Esophagus squamous epithelium (tissue), 4 donors: ENCODE results near the gene M6PR.

Experiments used
- POLR2A ChIP-seq, 4 donors: fragments of 450-650 bp; IDR thresholded peaks; one replicate each; pipeline ENCODE4 v1.6.1; 2017; ENCODE audit warnings: antibody characterized with exemption in 4 of 4, mild to moderate bottlenecking in 4 of 4, moderate library complexity in 3 of 4
- TF ChIP-seq, protein P1 (sequence below), 6 experiments: fragments of 450-650 bp in 4 of 6; fragments of 200-600 bp in 2 of 6; sonication (generic) in 2 of 6; IDR thresholded peaks; one replicate each; pipeline ENCODE4 v1.5.1; 2016 to 2019; ENCODE audit warnings: antibody characterized with exemption in 6 of 6, mild to moderate bottlenecking in 4 of 6, moderate library complexity in 4 of 6

DNA sequence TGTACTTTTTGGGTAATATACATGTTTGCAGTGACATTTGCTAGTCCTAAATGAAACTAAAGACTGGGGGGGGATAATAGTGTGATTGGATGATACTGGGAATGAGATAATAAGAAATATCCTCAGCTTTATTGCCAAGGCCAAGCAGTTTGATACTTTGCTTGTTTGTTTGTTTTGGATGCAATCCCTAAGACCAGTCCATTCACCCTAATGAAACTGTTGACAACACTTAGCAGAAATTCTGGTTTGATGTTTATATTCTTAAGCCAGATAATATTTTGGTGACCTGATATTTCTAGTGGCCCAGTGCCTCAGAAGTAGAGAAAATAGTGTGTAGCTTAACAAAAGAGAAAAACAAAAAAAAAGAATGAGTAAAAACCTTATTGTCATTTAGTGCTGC lies 33.3 kb downstream of the M6PR start:
- TF ChIP-seq, protein P1, sequence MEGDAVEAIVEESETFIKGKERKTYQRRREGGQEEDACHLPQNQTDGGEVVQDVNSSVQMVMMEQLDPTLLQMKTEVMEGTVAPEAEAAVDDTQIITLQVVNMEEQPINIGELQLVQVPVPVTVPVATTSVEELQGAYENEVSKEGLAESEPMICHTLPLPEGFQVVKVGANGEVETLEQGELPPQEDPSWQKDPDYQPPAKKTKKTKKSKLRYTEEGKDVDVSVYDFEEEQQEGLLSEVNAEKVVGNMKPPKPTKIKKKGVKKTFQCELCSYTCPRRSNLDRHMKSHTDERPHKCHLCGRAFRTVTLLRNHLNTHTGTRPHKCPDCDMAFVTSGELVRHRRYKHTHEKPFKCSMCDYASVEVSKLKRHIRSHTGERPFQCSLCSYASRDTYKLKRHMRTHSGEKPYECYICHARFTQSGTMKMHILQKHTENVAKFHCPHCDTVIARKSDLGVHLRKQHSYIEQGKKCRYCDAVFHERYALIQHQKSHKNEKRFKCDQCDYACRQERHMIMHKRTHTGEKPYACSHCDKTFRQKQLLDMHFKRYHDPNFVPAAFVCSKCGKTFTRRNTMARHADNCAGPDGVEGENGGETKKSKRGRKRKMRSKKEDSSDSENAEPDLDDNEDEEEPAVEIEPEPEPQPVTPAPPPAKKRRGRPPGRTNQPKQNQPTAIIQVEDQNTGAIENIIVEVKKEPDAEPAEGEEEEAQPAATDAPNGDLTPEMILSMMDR (IDR thresholded peaks at IDR 0.05): no peak
- TF ChIP-seq POLR2A (IDR thresholded peaks at IDR 0.05): no peak
